Measurements from ENCODE around the gene MEGF8.

The MEGF8 gene

DNA sequence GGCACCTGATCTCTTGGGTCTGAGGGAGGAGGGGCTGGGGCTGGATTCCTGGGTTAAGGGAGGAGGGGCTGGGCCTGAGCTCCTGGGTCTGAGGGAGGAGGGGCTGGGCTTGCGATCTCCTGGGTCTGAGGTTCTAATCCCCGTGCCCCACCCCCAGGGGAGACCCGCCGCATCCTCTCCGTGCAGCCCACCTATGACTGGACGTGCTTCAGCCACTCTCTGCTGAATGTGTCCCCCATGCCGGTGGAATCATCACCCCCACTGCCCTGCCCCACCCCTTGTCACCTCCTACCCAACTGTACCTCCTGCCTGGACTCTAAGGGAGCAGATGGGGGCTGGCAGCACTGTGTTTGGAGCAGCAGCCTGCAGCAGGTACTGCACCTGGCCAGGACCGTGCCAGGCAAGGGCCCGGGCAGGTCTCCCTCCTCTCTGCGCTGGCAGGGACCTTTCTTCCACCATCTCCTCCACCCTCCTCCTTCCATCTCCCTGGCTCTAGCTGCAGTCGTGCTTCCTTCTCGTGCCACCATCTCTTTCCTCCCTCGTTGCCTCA, 37.5 kb downstream of the MEGF8 start:
- TF ChIP-seq ISL1 (CRISPR knock-in tag; IDR thresholded peaks at IDR 0.05) (no peak), PPARA (CRISPR knock-in tag; IDR thresholded peaks at IDR 0.05; ENCODE audit: borderline replicate concordance) (no peak), BACH2 (CRISPR knock-in tag; IDR thresholded peaks at IDR 0.05; ENCODE audit: borderline replicate concordance) (no peak), SNAI2 (CRISPR knock-in tag; IDR thresholded peaks at IDR 0.05) (no peak), OSR1 (CRISPR knock-in tag; IDR thresholded peaks at IDR 0.05) (no peak), ZFP30 (CRISPR knock-in tag; IDR thresholded peaks at IDR 0.05) (no peak), TCF4 (CRISPR knock-in tag; IDR thresholded peaks at IDR 0.05; ENCODE audit: borderline replicate concordance) (no peak), ESRRG (CRISPR knock-in tag; IDR thresholded peaks at IDR 0.05) (no peak), ZFP3 (CRISPR knock-in tag; IDR thresholded peaks at IDR 0.05) (no peak), TOX (CRISPR knock-in tag; IDR thresholded peaks at IDR 0.05; ENCODE audit: borderline replicate concordance) (no peak), ZNF8 (CRISPR knock-in tag; IDR thresholded peaks at IDR 0.05) (no peak), GLIS3 (CRISPR knock-in tag; IDR thresholded peaks at IDR 0.05) (no peak)
- TF ChIP-seq, protein P1, sequence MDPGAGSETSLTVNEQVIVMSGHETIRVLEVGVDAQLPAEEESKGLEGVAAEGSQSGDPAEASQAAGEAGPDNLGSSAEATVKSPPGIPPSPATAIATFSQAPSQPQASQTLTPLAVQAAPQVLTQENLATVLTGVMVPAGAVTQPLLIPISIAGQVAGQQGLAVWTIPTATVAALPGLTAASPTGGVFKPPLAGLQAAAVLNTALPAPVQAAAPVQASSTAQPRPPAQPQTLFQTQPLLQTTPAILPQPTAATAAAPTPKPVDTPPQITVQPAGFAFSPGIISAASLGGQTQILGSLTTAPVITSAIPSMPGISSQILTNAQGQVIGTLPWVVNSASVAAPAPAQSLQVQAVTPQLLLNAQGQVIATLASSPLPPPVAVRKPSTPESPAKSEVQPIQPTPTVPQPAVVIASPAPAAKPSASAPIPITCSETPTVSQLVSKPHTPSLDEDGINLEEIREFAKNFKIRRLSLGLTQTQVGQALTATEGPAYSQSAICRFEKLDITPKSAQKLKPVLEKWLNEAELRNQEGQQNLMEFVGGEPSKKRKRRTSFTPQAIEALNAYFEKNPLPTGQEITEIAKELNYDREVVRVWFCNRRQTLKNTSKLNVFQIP (CRISPR knock-in tag; IDR thresholded peaks at IDR 0.05; ENCODE audit: borderline replicate concordance, low read depth), result no peak
- TF ChIP-seq, protein P2, sequence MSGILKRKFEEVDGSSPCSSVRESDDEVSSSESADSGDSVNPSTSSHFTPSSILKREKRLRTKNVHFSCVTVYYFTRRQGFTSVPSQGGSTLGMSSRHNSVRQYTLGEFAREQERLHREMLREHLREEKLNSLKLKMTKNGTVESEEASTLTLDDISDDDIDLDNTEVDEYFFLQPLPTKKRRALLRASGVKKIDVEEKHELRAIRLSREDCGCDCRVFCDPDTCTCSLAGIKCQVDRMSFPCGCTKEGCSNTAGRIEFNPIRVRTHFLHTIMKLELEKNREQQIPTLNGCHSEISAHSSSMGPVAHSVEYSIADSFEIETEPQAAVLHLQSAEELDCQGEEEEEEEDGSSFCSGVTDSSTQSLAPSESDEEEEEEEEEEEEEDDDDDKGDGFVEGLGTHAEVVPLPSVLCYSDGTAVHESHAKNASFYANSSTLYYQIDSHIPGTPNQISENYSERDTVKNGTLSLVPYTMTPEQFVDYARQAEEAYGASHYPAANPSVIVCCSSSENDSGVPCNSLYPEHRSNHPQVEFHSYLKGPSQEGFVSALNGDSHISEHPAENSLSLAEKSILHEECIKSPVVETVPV (CRISPR knock-in tag; IDR thresholded peaks at IDR 0.05), result no peak
- TF ChIP-seq, protein P3, sequence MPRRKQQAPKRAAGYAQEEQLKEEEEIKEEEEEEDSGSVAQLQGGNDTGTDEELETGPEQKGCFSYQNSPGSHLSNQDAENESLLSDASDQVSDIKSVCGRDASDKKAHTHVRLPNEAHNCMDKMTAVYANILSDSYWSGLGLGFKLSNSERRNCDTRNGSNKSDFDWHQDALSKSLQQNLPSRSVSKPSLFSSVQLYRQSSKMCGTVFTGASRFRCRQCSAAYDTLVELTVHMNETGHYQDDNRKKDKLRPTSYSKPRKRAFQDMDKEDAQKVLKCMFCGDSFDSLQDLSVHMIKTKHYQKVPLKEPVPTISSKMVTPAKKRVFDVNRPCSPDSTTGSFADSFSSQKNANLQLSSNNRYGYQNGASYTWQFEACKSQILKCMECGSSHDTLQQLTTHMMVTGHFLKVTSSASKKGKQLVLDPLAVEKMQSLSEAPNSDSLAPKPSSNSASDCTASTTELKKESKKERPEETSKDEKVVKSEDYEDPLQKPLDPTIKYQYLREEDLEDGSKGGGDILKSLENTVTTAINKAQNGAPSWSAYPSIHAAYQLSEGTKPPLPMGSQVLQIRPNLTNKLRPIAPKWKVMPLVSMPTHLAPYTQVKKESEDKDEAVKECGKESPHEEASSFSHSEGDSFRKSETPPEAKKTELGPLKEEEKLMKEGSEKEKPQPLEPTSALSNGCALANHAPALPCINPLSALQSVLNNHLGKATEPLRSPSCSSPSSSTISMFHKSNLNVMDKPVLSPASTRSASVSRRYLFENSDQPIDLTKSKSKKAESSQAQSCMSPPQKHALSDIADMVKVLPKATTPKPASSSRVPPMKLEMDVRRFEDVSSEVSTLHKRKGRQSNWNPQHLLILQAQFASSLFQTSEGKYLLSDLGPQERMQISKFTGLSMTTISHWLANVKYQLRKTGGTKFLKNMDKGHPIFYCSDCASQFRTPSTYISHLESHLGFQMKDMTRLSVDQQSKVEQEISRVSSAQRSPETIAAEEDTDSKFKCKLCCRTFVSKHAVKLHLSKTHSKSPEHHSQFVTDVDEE (CRISPR knock-in tag; IDR thresholded peaks at IDR 0.05), result no peak
- TF ChIP-seq, protein P4, sequence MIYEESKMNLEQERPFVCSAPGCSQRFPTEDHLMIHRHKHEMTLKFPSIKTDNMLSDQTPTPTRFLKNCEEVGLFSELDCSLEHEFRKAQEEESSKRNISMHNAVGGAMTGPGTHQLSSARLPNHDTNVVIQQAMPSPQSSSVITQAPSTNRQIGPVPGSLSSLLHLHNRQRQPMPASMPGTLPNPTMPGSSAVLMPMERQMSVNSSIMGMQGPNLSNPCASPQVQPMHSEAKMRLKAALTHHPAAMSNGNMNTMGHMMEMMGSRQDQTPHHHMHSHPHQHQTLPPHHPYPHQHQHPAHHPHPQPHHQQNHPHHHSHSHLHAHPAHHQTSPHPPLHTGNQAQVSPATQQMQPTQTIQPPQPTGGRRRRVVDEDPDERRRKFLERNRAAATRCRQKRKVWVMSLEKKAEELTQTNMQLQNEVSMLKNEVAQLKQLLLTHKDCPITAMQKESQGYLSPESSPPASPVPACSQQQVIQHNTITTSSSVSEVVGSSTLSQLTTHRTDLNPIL (CRISPR knock-in tag; IDR thresholded peaks at IDR 0.05; ENCODE audit: low read depth), result no peak
- TF ChIP-seq, protein P5, sequence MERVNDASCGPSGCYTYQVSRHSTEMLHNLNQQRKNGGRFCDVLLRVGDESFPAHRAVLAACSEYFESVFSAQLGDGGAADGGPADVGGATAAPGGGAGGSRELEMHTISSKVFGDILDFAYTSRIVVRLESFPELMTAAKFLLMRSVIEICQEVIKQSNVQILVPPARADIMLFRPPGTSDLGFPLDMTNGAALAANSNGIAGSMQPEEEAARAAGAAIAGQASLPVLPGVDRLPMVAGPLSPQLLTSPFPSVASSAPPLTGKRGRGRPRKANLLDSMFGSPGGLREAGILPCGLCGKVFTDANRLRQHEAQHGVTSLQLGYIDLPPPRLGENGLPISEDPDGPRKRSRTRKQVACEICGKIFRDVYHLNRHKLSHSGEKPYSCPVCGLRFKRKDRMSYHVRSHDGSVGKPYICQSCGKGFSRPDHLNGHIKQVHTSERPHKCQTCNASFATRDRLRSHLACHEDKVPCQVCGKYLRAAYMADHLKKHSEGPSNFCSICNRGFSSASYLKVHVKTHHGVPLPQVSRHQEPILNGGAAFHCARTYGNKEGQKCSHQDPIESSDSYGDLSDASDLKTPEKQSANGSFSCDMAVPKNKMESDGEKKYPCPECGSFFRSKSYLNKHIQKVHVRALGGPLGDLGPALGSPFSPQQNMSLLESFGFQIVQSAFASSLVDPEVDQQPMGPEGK (CRISPR knock-in tag; IDR thresholded peaks at IDR 0.05; ENCODE audit: borderline replicate concordance), result no peak
- ATAC-seq, result no peak

DNA sequence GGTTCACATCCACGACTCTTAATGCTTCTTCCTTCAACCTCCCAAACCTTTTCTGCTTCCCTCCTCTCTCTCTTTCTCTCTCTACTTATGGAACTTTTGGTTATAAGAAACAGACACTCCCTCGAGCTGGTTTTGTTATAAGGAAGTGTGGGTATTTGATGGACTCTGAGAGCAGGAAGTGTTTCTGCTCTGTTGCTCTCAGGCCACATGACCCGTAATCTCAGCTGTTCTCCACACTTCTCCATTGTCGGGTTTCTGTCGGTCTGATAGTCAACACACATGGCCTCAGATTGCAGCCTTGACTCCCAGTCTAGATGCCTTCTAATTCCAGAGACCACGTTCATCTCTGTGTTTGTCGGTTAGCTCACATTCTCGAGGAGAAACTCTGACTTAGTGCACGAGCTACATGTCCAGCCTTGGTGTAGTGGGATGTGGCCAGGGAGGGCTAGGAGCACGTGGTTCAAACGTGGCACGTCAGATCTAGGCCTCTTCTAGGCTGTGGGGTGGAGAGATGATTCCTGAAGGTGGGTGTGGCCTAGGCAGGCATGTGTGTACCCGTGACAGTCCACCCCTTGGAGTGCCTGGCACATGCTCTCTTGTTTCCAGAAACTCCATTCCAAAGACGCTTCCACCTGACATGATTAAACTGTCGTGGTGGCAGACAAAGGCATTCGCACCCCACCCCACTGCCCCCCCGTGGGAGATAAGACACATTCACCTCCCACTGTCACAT, 38.3 kb downstream of the MEGF8 start:
- no peak for ATAC-seq
- TF ChIP-seq, protein P1 (CRISPR knock-in tag; IDR thresholded peaks at IDR 0.05; ENCODE audit: borderline replicate concordance, low read depth), result no peak
- TF ChIP-seq, protein P4 (CRISPR knock-in tag; IDR thresholded peaks at IDR 0.05; ENCODE audit: low read depth), result no peak
- TF ChIP-seq ESRRG (CRISPR knock-in tag; IDR thresholded peaks at IDR 0.05) (no peak), GLIS3 (CRISPR knock-in tag; IDR thresholded peaks at IDR 0.05) (no peak), RARB (CRISPR knock-in tag; IDR thresholded peaks at IDR 0.05) (no peak), ZFP3 (CRISPR knock-in tag; IDR thresholded peaks at IDR 0.05) (no peak), ARNTL (CRISPR knock-in tag; IDR thresholded peaks at IDR 0.05; ENCODE audit: borderline replicate concordance, low read depth) (no peak), PPARA (CRISPR knock-in tag; IDR thresholded peaks at IDR 0.05; ENCODE audit: borderline replicate concordance) (no peak), ZNF8 (CRISPR knock-in tag; IDR thresholded peaks at IDR 0.05) (no peak), TCF4 (CRISPR knock-in tag; IDR thresholded peaks at IDR 0.05; ENCODE audit: borderline replicate concordance) (no peak), OSR1 (CRISPR knock-in tag; IDR thresholded peaks at IDR 0.05) (no peak)
- TF ChIP-seq, protein P3 (CRISPR knock-in tag; IDR thresholded peaks at IDR 0.05), result no peak
- TF ChIP-seq, protein P5 (CRISPR knock-in tag; IDR thresholded peaks at IDR 0.05; ENCODE audit: borderline replicate concordance), result no peak

Measured in SK-N-SH treated with all-trans-retinoic acid at 6 μM for 48 hours (cell line).